ENCODE measurements around the gene GRM1.

Gene GRM1

GRCh38 chr6:146273490-146273889 is 244.6 kb downstream of the GRM1 start:
- no peak for DNase-seq (ENCODE audit: low spot score)

DNA sequence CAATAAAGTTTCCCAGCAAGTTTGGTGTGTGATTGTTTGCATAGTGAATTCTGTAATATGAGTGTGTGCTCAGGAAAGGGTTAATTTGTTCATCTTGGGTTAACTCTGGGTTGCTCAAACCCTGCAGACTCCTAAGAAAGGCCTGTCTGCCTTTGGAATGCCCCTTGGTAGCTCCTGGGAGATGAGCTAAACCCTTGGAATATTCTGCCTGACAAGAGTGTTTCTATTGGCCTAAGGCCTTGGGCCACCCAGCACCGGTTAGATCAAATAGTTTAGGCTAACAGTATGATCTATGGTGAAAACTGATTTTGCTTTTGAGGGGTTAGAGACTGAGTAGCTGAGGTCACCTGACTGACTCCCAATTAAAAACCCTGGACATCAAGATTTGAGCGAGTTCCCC is 248.3 kb downstream of the GRM1 start:
- DNase-seq (ENCODE audit: low spot score): no peak

- no peak for DNase-seq (ENCODE audit: low spot score)
Observed at GRCh38 chr6:146281651-146282362, 252.9 kb downstream of the GRM1 start.

- DNase-seq (ENCODE audit: low spot score): no peak
Observed at GRCh38 chr6:146282837-146283236, 254.0 kb downstream of the GRM1 start.

DNA sequence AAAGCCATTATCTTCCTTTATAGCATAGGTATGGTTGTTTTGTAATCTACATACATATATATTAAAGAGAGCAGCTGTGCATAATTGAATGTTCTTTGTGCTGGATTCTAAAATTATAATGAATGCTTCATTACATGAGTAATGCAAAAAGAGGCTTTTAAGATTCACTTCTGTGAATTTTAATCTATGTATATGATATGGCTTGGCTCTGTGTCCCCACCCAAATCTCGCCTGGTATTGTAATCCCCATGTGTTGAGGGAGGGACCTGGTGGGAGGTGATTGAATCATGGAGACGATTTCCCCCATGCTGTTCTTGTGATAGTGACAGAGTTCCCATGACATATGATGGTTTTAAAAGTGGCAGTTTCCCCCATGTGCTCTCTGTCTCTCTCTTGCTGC is 255.4 kb downstream of the GRM1 start:
- DNase-seq (ENCODE audit: low spot score): no peak

GRCh38 chr6:146286961-146287360 is 258.1 kb downstream of the GRM1 start:
- no peak for DNase-seq (ENCODE audit: low spot score)

- no peak for DNase-seq (ENCODE audit: low spot score)
Observed at GRCh38 chr6:146287691-146288369, 259.0 kb downstream of the GRM1 start.

DNA sequence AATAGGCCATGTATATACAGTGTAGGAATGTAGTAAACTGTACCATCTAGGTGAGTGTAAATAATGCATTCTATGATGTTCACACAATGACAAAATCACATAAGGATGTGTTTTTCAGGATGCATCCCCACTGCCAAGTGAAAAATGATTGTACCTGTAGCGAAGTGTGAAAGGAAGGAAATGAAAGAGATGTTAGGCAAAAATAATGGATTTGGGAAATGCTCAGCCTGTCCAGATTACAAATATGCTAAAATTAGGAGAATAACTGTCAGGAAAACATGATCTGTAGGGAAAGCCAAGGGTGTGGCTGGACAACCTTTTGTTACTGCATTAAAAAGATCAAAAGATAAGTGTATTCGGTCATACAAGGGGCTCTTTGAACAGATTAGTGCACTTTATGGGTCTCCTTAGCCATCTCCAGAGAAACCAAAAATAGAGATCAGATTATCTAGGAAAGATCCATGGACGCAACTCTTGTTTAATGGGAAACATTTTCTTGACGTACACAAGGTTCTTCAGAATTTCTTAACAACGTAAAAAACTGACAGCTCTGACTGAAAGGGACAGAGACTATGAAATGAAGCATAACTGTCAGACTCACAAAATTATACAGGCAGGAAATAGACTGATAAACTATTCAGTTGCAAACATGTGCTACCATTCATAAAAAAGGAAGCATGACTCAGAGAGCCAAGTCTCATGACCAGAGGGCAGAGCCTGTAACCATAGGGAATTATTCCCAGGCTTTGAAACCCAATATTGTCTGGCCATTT is 261.1 kb downstream of the GRM1 start:
- DNase-seq (ENCODE audit: low spot score): no peak

DNA sequence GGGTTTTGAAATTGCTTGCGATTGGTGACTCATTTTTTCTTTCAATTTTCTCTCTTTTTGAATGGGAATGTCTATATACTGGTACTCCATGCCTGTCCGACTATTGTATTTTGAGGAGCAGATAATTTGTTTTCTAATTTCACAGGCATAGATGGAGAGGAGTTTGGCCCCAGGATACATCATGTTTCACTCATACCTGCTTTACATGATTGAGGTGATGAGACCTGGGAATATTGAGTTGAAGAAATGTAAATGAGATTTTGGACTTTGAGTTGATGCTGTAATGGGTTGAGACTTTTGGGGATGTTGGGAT is 261.7 kb downstream of the GRM1 start:
- DNase-seq (ENCODE audit: low spot score): no peak

DNA sequence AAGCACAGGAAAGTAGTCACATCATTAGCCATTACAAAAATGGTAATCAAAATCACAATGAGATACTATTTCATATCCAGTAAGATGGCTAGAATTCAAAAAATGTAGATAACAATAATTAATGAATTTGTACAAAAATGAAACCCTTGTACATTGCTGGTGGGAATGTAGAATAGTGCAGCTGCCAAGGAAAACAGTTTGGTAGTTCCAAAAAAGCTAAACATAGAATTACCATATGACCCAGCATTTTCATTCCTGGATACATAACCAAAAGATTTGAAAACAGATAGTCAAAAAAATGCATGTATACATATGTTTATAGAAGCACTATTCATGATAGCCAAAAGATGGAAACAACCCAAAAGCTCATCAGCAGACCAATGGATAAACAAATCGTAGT is 263.6 kb downstream of the GRM1 start:
- no peak for DNase-seq (ENCODE audit: low spot score)

DNA sequence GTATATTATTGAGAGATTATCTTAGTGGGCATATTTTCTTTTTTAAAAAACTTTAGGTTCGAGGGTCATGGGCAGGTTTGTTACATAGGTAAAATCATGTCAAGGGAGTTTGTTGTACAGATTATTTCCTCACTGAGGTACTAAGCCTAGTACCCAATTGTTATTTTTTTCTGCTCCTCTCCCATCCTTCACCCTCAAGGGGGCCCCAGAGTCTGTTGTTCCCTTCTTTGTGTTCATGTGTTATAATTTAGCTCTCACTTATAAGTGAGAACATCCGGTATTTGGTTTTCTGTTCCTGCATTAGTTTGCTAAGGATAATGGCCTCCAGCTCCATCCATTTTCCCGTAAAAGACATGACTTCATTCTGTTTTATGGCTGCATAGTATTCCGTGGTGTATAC is 266.8 kb downstream of the GRM1 start:
- no peak for DNase-seq (ENCODE audit: low spot score)

GRCh38 chr6:146297815-146298214 is 269.0 kb downstream of the GRM1 start:
- no peak for DNase-seq (ENCODE audit: low spot score)

DNA sequence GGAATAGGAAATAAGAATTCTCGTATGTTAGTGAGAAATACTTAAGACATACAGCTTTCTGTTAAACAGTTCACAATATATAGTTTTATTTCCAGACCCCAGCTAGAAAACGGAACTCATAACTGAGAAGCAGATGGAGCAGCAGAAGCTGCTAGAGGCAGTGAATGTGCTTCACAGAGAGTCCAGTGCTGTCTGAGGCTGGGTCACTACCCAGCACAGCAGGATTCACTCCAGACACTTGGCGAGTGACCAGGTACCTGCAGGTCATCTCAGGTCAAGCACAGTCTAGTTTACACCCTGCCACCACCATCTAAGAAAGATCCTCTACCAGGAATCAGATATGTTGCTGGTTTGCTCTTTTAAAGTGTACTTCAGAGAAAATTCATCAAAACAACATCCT is 271.7 kb downstream of the GRM1 start:
- DNase-seq (ENCODE audit: low spot score): no peak

GRCh38 chr6:146301764-146302163 is 272.9 kb downstream of the GRM1 start:
- DNase-seq (ENCODE audit: low spot score): no peak

DNA sequence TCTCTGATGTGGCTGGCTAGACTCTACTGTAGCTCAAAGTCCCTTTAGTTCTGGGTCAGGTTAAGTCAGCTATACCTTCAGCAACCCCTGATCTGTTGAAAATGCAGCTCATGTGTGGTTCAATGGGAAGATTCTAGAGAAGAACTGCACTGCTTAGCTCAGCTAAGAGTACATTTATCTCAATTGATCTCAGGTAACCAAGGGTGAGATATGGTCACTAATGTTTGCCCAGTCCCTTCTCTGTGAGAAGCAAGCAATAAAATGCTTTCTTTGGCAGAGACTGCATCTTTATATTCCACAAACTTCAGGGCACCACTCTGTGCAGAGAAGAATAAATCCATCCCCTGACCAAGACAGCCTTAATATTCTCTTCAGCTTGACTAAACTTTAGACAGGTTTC is 274.1 kb downstream of the GRM1 start:
- DNase-seq (ENCODE audit: low spot score): no peak

DNA sequence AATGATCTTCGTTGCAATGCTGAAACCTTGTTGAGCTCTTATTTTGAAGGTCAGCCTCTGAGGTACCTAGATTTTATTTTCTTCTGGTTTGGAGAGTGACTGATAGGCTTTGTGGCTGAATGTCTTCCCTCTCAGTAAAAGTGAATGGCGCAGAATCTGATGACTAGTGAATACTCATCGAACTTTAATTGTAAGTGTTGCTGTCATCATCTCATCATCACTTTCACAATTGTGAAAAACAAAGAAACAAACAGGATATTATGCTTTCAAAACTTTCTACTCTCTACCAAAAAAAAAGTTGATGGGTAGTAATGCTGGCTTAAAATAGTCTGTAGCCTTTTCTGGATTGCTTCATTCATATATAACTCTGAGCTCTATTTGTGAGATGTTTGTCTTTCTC is 275.3 kb downstream of the GRM1 start:
- DNase-seq (ENCODE audit: low spot score): no peak

DNA sequence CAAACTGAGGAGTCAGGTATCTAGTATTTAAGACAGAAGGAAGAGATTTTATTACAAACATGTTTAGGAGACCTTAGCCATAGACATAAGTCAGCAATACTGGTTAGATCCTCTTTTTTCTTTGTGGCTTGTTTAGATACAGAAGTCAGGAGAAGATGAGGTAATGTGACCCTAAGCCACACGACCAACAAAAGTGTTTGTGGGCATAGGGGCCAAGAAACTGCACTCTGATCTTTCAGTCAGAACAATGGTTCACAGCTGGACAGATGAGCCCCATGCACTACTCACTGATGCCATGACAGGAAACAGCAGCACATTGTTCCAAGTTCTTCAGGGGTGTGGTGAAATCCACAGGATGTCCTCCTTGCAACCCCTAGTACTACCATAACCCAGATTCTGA is 276.2 kb downstream of the GRM1 start:
- DNase-seq (ENCODE audit: low spot score): no peak

GRCh38 chr6:146305951-146306350 is 277.1 kb downstream of the GRM1 start:
- no peak for DNase-seq (ENCODE audit: low spot score)

- no peak for DNase-seq (ENCODE audit: low spot score)
Observed at GRCh38 chr6:146310628-146311027, 281.8 kb downstream of the GRM1 start.

DNA sequence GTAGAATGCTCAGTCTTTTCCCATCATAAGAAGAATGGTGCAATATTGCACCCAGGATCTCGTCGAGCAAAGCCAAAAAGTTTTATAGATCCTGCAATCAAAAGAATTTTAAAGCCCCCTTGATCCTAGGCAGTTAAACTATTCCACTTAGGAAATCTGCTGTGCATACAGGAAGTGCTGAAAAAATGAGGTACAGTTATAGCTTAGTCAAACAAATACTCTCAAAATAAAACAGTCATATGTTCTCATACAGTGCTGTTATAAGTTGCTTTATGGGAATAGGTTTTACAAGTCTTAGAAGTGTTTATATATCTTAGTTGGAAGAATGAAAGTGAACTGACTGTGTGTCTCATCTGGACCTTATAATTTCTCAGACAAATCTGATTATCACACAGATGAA is 282.2 kb downstream of the GRM1 start:
- no peak for DNase-seq (ENCODE audit: low spot score)

DNA sequence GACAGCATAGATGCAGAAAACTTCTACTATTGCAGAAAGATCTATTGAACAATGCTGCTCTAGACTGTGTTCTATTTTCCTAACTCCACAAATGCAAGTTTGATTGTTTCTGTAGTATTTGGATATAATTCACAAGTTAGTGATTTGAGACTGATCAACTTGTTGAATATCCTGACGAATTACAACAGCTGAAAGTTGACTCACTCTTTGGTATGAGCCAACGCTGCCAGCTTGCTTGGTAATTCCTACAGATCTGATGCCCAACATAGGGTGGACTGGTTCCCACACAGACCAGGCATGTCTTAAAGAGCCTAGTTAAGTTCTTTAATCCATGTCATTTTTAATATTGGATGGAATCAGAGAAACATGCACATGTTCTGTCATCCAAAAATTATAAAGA is 283.7 kb downstream of the GRM1 start:
- no peak for DNase-seq (ENCODE audit: low spot score)

DNA sequence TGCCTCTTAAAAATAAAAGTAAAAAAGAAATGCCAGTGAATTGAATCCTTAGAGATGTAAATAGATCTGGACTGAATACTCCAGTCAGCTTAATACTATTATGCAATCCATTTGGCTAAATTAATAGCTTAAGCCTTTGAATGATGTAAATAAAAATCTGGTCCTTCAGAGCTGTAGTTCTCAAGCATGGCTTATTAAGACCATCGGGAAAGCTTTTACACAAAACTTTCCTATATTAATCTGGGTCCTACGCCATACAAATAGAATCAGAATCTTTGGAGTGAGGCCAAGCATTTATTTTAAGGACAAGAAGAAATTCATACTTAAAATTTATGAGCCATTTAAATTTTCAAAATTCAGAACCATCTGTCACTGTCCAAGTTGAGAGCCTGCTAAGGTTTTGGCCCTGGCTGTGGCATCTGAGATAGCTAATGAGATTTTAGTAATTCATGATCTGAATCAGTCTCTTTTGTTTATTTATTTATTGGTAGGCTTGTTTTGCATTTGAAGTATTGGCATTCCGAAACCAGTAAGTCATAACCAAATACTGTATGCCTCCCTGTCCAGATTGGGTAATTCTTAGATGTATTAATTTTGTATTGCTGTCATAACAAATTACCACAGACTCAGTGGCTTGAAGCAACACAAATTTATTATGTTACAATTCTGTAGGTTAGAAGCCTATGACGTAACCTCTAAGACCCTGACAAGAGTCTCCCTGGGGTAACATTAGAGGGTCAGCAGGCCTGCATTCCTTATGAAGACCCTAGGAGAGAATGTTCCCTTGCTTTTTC is 286.7 kb downstream of the GRM1 start:
- DNase-seq (ENCODE audit: low spot score): no peak

GRCh38 chr6:146316175-146316495 is 287.3 kb downstream of the GRM1 start:
- DNase-seq (ENCODE audit: low spot score): no peak

All from D341Med (cell line).